Osteoblast (primary cell): ENCODE results near the gene PRMT1. TPM values are rescaled to one million over a fixed set of nuclear protein-coding genes. Genes with fewer than 3 reads are reported as not detected.

Source experiments
- DNase-seq: peaks from one replicate; pipeline ENCODE4 v3.0.0; 2011; ENCODE audit warnings: low spot score, mixed read lengths; ENCODE audit not compliant: insufficient read length; ENCODE audit errors: missing footprints
- H2AFZ ChIP-seq: 2 replicates; pipeline ENCODE4 v1.6.0; 2011; ENCODE audit warnings: mild to moderate bottlenecking, low read length
- H3K27ac ChIP-seq: 2 replicates; pipeline ENCODE4 v1.5.1; 2011; ENCODE audit warnings: mild to moderate bottlenecking, low read depth, low read length, moderate library complexity
- H3K27me3 ChIP-seq: 2 replicates; pipeline ENCODE4 v1.6.0; 2012; ENCODE audit warnings: mild to moderate bottlenecking, control low read depth, inconsistent platforms, low read length, moderate library complexity; ENCODE audit not compliant: insufficient read depth
- H3K36me3 ChIP-seq: 2 replicates; pipeline ENCODE4 v1.5.1; 2011; ENCODE audit warnings: mild to moderate bottlenecking, low read length, control low read depth, moderate library complexity; ENCODE audit not compliant: insufficient read depth
- H3K4me1 ChIP-seq: 2 replicates; pipeline ENCODE4 v1.5.1; 2011; ENCODE audit warnings: mild to moderate bottlenecking, low read length, control low read depth, moderate library complexity; ENCODE audit not compliant: insufficient read depth
- H3K4me2 ChIP-seq: 2 replicates; pipeline ENCODE4 v1.6.0; 2011; ENCODE audit warnings: mild to moderate bottlenecking, low read length; ENCODE audit not compliant: insufficient read depth
- H3K4me3 ChIP-seq: fragments of 200-600 bp; sonication (generic); 3 replicates; pipeline ENCODE4 v1.5.1; 2012; ENCODE audit warnings: mild to moderate bottlenecking, low read length, inconsistent platforms; ENCODE audit not compliant: insufficient read depth
- H3K79me2 ChIP-seq: 2 replicates; pipeline ENCODE4 v1.6.0; 2012; ENCODE audit warnings: mild to moderate bottlenecking, low read length, control low read depth, inconsistent platforms; ENCODE audit not compliant: insufficient read depth
- H3K9me3 ChIP-seq: 2 replicates; pipeline ENCODE4 v1.5.1; 2011; ENCODE audit warnings: low read depth, low read length, control low read depth
- H4K20me1 ChIP-seq: 2 replicates; pipeline ENCODE4 v1.6.0; 2012; ENCODE audit warnings: mild to moderate bottlenecking, low read length, control low read depth; ENCODE audit not compliant: insufficient read depth
- CTCF ChIP-seq: IDR thresholded peaks from 2 replicates; pipeline ENCODE4 v1.5.1; 2011; ENCODE audit warnings: mild to moderate bottlenecking, low read depth, low read length, moderate library complexity; ENCODE audit errors: extremely low read depth
- total RNA-seq: library from RNA; depleted of rRNA; stranded (reverse); fragments of >200 nt; gene quantifications from 2 replicates; pipeline ENCODE4 v1.2.3, GENCODE V29; 2012

Gene PRMT1
- total RNA-seq, 1 donor, result 208 TPM

- Histone ChIP-seq H3K4me1 (peaks cover 25% of the 10 kb centered on the region), H3K4me2 (no peak overlapping the region), H2AFZ (no peak overlapping the region), H4K20me1 (peaks cover 37% of the 10 kb centered on the region), H3K4me3 (no peak overlapping the region), H3K27ac (no peak overlapping the region), H3K27me3 (no peaks in the 10 kb centered on the region), H3K79me2 (peaks cover 49% of the 10 kb centered on the region), H3K36me3 (peaks cover 23% of the 10 kb centered on the region), H3K9me3 (no peaks in the 10 kb centered on the region)
- DNase-seq, result peak; percentile 79
- no peak for TF ChIP-seq CTCF
These were observed 2.1 kb downstream of the PRMT1 start for GRCh38 chr19:49678985-49679770.

- peak overlapping the region; percentile 68 for H3K4me2 ChIP-seq
- H3K27me3 ChIP-seq, result no peaks in the 10 kb centered on the region
- DNase-seq, result peak; percentile 66
- H3K27ac ChIP-seq, result peak overlapping the region; percentile 61
- TF ChIP-seq CTCF, result no peak
- peaks cover 40% of the 10 kb centered on the region for H4K20me1 ChIP-seq
- H3K36me3 ChIP-seq, result peaks cover 29% of the 10 kb centered on the region
- peak overlapping the region; percentile 56 for H3K4me3 ChIP-seq
- H2AFZ ChIP-seq, result no peak overlapping the region
- H3K4me1 ChIP-seq, result peaks cover 25% of the 10 kb centered on the region
- peaks cover 49% of the 10 kb centered on the region for H3K79me2 ChIP-seq
- no peaks in the 10 kb centered on the region for H3K9me3 ChIP-seq
These were observed 2.8 kb downstream of the PRMT1 start for GRCh38 chr19:49679771-49680413.

GRCh38 chr19:49680421-49681351 is 3.6 kb downstream of the PRMT1 start:
- H3K36me3 ChIP-seq, result peaks cover 37% of the 10 kb centered on the region
- peak; percentile 97 for TF ChIP-seq CTCF
- peaks cover 25% of the 10 kb centered on the region for H3K4me1 ChIP-seq
- no peaks in the 10 kb centered on the region for H3K27me3 ChIP-seq
- peaks cover 41% of the 10 kb centered on the region for H4K20me1 ChIP-seq
- no peaks in the 10 kb centered on the region for H3K9me3 ChIP-seq
- DNase-seq, result peak; percentile 100
- peak overlapping the region; percentile 56 for H3K4me3 ChIP-seq
- peak overlapping the region; percentile 61 for H3K27ac ChIP-seq
- no peak overlapping the region for H2AFZ ChIP-seq
- H3K79me2 ChIP-seq, result peaks cover 49% of the 10 kb centered on the region
- peak overlapping the region; percentile 68 for H3K4me2 ChIP-seq
